DMS53 (cell line): ENCODE data around the gene CDC42.

Source experiments
- DNase-seq: peaks from one replicate; lab custom pipeline; 2025; lab: John Stamatoyannopoulos, UW

CDC42 gene

DNA sequence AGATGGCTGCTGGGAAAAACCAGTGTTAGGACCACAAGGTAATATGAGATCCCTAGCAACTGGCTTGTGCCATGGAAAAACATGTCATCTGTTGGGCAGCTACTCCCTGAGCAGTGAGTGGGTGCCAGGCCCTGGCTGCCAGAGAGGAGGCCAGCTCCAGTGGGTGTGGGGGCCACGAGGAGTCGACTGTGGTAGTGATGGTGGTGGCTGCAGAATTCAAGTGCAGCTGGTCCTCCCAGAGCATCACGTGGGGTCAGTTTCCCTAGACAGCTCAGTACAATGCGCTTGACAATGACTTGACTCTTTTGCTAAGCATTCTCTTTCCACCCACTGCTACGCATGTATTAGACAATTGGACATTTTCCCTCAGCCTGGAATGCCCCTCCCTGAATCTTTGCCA, 14.5 kb upstream of the CDC42 start:
- DNase-seq, result peak; percentile 27

DNA sequence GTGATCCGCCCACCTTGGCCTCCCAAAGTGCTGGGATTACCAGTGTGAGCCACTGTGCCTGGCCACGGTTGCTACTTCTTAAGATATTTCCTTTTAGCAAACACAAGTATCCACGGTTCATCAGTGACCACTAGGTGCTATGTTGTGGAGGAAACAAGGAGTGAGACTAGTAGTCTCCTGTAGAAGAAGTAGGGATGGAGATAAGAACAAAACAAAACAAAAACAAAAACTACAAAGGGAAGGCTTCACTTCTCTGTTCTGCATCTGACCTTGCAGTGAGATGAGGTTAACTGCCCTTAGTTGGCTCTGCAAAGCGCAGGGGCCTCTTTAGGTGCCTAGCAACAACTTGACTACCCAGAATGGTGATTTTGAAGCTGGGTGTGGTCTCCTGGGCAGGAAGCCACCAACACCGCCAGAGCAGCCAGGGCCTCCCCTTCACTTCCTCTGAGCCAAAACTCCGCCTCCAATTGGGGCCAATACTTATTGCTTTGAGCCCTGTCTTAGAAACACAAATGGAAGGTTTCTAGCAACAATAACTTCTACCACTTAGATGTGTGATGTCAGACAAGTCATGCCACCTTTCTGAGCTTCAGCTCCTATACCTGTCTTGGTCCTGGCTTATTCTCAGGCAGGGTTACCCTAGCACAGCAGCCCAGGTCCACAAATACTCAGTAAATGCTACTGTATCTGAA, 12.8 kb upstream of the CDC42 start:
- DNase-seq, result peak; percentile 76

DNA sequence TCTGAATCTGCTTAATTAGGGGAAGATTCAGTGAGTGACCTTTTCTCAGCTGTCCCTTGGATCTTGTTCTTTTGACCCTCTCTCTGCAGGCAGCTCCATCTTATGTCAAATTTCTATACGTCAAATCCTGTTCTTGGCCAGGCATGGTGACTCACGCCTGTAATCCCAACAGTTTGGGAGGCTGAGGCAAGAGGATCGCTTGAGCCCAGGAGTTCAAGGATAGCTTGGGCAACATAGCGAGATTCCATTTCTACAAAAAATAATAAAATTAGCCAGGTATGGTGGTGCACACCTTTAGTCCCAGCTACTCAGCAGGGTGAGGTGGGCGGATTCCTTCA, 12.3 kb upstream of the CDC42 start:
- DNase-seq, result no peak

DNA sequence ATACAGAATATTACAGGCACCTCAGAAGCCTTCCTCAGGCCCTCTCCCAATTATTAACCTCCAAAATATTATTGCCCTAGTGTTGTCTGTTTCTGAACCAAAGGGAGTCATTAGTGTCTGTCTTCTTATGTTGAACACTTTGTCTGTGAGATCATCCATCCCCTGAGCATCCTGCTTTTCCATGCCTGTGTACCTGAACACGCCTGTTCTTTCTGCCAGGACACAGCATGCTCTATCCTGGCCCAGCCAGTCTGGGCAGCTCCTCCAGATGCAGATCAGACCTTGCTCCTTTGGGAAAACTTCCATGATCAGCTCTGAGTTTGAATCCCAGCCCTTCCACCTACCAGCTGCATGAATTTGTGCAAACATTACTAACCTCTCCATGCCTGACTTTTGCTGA, 11.0 kb upstream of the CDC42 start:
- DNase-seq, result no peak

DNA sequence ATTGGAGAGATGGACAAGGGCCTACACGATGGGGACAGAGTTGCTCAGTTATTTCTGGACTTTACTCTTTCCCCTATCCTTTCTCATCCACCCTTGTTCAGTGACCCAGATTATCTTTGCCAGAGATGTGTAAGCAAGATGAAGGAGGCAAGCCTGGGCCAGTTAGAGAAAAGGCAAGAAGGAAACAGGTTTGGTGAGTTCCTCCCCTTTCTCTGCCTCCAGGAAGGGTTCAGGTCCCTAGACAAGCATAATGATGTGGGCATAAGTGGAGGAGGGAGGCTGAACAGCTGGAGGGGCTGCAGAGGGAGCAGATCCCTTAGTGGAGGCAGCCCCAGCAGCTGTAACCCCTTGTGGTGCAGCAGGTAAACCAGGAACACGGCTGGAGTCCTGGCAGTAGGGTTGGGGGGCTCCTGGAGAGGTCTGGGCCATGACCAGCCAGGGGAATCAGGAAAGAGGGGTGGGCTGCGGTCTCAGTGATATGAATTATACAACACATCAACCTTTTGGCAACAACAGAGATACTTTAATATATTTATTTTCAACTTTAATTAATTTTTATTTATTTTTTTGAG, 9.2 kb upstream of the CDC42 start:
- peak; percentile 87 for DNase-seq

DNA sequence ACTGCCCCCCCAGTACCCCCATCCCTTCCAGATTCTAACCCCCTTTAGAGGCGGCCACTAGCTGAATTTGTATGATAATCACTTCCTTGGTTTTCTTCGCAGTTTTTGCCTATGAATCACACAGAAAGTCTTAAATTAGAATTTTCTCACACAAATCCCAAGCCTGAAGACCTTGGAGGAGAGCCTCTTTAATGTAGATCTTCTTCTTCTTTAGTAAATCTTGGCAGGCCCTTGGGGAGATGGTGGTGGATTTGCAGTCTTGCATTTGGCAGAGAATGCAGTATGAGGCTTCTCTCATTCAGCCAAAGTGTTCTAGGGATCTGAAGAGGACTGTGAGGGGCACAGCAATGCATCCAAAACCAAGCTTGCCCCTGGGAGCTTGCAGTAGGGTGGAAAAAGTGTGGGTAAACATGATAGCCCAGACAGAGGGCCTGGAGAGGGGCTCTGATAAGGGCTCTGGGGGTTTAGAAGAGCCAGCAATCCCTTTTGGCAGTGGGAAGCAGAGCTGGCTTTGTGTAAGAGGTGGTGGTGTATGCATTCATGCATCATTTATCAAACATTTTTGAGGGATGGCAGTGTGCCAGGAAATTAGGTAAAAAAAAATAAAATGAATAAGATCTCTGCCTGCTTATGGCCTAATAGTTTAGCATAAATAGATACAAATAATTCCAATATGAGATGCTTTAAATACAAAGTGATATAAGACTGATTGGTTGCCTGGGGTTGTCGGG, 7.7 kb upstream of the CDC42 start:
- DNase-seq, result peak; percentile 26

DNA sequence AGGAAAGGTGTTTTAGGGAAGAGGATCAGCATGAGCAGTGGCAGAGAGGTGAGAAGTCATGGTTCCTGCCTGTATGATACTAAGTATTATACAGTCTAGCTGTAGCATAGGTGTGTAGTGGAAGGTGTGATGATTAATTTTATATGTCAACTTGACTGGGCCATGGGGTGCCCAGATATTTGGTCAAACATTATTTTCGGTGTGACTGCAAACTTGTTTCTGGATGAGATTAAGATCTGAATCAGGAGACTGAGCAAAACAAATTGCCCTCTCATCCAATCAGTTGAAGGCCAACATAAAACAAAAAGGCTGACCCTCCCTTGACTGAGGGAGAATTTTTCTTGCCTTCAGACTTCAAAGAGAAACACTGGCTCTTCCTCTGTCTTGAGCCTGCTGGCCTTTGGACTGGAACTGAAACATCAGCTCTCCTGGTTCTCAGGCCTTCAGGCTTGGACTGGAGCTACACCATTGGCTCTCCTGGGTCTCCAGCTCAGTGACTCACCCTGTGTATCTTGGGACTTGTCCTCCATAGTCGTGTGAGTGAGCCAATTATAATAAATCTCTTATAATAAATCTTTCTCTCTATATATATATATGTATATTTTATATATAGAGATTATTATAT, 6.8 kb upstream of the CDC42 start:
- DNase-seq, result peak; percentile 41

DNA sequence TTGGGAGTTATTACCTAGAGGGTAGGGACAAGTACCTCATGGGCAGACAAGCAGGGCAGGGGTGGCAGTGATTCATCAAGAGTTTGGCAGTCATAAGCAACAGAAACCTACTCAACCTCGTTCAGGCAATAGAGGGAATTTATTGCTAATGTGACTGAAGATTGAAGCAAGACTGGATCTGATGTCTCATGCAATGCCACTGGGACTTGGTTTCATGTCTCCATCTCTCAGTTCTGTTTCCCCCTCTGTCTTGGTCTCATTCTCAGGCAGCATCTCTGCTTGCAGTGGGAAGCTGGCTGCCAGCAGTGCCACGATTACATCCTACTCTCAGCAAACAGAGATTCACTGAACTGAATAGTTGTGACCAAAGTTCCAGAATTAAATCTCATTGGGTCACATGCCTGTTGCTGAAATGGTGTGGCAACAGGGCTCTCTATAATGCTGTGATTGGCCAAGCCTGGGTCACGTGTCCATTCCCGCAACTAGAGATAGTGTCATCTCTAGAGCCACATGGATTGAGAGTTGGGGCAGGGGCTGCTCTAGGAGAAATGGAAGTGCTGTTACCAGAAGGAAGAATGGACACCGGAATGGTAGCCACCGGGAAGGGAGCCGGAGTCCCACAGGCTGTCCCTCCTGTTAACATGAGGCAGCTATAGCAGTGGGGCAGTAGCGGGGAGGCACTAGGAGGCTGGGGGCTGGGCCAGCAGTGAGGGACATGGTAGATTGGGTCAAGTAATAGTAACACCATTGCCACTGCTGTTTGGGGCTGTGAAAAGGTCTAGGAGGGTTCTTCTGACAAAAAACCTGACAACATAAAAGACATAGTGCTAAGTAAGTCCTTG, 3.9 kb upstream of the CDC42 start:
- no peak for DNase-seq

DNA sequence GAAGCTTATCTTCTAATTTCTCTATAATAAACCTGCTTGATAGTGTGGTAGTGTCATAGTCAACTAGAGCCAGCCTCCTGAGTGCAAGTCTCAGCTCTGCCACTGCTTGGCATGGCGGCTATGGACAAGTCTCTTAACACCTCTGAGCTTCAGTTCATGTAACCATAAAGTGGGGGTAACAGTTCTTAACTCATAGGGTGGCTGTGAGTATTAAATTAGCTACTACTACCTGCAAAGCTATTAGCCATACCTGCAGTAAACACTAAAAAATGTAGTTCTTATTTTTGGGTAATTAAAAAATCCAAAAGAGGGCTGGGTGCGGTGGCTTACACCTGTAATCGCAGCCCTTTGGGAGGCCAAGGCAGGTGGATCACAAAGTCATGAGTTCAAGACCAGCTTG, 2.2 kb upstream of the CDC42 start:
- DNase-seq, result no peak

DNA sequence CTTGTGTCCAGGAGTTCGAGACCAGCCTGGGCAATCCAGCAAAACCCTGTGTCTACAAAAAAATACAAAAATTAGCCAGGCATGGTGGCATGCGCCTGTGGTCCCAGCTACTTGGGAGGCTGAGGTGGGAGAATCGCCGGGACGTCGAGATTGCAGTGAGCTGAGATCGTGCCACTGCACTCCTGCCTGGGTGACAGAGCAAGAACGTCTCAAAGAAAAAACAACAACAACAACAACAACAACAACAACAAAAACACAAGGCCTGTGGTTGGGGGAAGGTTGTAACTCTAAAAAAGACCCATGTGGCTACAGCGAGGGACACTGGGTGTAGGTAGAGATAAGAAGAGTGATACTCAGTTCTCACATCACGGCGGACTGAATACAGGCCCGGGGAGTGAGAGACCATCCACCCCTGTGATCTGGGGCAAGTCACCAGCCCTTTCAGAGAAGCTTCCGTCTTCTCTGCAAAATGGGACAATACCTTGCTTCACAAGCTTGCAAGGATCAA, 848 bp upstream of the CDC42 start:
- peak; percentile 30 for DNase-seq

DNA sequence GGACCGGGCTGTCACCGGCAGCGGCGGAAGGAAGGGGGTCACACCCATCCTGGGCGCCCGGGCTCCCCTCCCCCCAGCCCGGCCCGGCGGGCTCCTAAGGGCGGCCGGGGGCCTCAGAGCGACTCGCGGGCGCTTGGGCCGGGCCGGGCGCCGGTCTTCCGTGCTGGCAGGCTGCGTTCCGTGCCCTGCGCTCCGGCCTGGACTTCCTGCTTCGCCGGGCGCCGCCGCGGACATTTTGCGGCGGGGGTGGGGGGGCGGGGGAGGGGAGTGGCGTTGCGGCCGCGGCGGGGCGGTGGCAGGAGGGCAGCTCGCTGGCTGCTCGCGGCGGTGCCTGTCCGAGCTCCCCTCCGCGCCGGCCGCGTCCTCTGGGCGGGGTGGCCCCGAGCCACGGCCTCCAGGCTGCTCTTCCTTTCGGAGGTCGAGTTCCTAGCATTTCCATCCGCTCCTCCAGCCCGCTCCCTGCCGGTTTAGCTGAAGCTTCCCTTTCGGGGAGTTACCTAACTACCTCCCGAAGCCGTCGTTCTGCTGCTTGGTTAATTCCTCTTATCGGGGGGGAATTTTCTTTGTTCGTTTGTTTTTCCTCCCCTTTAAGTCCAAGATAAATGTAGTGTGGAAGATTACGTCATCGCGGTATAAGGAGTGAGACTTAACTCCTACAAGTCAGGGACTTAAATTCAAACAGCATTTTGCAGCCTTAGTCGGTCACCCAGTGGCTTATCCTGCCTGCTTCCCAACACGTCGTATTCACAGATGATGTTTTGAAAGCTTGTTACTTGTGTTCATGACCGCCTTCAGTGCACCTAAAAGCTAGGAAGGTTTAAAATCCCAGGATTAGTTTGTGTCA, 730 bp downstream of the CDC42 start:
- peak; percentile 83 for DNase-seq

DNA sequence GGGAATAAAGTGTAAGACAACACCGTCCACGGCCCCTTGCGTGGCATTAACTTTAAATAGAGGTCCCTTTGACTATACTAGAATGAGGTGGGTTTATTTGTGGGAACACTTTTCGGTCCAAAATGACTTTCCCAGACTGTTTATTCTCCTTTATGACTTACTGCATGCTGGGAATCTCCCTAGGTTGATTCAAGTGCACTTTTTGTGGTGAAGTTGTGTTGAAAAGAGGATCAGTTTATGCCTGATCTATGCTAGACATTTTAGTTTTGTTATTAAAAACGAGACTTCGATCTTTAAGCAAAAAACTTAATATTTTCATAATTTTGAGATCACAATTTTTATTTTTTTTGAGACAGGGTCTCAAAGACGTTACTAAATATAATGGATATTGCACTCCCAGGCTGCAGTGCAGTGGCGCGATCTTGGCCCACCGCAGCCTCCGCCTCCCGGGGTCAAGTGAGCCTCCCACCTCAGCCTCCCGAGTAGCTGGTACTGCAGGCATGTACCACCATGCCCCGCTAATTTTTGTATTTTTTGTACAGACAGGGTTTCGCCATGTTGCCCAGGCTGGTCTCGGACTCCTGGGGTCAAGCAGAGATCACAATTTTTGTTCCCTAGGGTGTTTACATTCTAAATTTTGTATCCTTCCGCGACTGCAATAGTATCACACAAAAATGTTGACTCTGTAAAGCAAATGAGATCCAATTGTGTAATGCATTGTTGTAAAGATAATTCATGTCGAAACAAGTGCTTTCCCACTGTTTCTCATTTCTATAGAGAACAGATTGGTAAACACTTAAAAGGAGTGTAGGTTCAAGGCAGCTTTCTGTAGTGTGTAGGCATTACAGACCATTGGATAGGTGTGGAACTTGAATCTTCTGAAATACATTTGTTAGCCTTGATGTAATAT, 1.6 kb downstream of the CDC42 start:
- peak; percentile 41 for DNase-seq

DNA sequence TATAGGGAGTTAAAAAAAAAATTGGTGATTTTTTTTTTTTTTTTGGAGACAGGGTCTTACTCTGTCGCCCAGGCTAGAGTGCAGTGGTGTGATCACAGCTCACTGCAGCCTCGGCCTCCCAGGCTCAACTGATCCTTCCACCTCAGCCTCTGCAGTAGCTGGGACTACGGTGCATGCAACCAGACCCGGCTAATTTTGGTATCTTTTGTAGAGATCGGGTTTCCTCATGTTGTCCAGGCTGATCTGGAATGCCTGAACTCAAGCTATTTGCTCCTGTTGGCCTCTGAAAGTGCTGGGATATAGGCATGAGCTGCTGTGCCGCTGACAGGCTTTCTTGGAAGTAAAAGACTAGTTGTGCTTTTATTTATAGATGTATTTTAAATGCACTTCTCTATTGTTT, 3.0 kb downstream of the CDC42 start:
- no peak for DNase-seq

DNA sequence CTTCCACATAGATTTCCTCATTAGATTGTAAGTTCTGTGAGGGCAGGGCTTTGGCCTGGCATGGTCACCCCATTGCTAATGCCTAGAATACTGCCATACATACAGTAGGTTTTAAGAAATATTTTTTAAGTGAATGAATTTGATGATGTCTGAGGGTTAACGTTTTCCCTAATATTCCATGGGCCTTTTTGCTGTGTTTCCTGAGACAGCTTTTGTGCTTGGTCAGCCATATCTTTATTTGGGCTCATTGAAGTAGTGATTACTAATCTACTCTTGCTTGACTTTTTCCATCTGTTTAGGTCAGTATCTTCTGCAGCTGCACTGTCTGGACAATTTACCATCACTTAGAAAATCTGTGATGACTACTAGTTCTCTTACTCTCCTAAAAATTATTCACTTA, 3.5 kb downstream of the CDC42 start:
- no peak for DNase-seq

DNA sequence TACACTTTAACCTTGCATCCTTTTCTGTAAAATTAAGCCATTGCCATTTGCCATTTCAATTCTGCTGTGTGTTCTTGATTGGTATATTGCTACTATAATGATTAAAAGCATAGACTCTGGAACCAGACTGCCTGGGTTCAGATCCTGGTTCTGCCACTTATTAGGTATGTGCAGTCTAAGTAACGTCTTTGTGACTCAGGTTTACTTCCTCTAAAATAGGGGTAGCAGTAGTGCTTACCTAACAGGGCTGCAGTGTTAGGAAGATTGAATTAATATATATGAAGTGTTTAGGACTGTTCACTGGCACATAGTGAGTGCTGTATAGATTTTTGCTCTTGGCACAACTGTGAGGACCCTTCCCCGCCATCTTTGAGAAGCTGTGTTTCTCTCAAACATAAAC, 4.4 kb downstream of the CDC42 start:
- DNase-seq, result no peak

DNA sequence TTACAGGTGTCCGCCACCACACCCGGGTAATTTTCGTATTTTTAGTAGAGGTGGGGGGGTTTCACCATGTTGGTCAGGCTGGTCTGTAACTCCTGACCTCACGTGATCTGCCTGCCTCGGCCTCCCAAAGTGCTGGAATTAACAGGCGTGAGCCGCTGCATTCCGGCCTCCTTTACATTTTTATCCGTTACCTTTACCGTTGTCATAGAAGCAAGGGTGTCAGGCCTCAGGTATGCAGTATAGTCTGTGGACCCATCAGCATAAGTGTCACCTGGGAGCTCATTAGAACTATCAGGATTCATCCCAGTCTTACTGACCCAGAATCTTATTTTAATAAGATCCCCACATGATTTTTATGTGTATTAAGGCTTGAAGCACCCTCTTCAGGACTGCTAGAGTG, 5.4 kb downstream of the CDC42 start:
- DNase-seq, result no peak

DNA sequence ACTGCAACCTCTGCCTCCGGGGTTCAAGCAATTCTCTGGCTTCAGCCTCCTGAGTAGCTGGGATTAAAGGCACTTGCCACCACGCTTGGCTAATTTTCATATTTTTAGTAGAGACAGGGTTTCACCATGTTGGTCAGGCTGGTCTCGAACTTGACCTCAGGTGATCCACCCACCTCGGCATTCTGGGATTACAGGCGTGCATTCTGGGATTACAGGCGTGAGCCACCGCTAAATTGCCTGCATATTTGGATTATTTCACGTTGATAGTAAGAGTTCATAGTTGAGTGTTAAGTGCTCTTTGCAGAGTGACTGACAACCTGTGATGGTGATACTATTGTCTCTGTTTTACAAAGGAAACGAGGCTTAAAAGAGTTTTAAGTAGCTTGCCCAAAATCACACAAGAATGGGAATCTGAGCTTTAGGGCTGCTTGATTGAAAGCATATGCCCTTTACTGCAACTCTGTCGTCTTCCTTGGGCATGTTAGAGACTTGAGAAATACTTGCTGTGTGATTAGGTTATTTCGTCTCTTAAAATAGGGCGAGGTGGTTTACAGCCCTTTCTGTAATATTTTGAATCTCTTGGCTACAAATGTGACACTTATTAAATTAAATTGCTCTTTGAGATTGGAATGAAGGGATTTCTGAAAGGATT, 12.4 kb downstream of the CDC42 start:
- no peak for DNase-seq

DNA sequence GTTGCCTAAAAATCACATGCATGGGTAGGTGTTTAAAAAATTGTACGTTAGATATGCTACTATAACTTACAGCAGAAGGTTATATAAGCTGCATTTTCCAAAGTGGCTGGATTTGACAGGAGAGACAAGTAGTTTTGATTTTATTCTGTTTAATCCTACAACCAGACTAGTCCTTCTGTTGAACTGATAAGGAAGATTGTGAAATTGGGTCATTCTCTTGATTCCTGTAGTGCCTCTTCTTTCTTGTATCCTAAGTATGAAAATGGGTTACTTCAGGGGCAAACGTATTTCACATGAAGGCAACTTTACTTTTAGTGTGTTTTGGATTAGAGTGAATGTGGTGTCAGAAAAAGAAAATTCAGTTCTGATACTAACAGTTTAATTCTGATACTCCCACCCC, 19.0 kb downstream of the CDC42 start:
- DNase-seq, result no peak

DNA sequence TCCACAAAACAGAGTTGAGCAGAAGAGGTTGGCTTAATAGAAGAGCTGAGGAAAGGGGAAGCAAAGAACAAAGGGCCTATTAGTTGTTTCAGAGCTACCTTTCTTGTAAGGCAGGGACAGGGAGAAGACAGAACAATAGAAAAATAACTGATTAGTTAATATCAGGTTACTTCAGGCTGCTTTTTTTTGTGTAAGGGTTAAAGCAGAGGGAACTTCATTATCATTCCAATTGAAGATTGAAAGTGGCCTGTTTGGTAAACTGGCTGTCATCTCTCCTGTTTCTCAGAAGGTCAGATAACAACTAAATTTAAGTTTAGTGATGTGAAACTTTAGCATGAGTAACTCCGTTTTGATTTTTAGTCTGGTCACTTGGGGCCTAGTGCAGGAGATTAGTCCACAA, 22.3 kb downstream of the CDC42 start:
- no peak for DNase-seq

DNA sequence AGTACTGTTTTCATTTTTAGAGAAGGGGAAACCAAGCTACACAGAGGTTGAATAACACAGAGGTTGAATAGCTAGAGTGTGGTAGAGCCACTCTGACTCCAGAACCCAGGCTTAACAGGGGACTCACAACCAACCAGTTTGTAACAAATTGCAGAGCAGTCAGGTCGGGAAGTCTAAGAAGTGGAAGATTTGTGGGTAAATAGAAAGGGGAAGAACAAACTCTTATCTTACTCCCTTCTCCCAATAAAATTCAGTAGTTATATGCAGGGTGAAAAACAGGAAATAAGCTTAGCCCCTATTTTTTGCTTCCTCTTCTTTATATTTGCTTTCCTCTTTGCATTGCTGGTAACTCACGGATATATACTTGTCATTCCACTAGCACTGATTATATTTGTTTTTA, 23.2 kb downstream of the CDC42 start:
- DNase-seq, result no peak
